PC-3 (cell line): ENCODE data around the gene MGAT4A. TPM values are rescaled to one million over a fixed set of nuclear protein-coding genes. Genes with fewer than 3 reads are reported as not detected.

Experiments used
- ATAC-seq: fragments of 200-7000 bp; cut with Tn5 transposase; 2 replicates; pipeline ENCODE4 v1.9.1; 2020; ENCODE audit warnings: mild to moderate bottlenecking, moderate library complexity
- BruUV-seq: library from RNA; stranded (reverse); fragments of 400-500 nt; replicated peaks from 2 replicates; lab custom pipeline; 2021; lab: Mats Ljungman, UMichigan
- CTCF ChIA-PET: fragments of 300-600 bp; sonication (Branson Sonifier 250); formaldehyde crosslinking; loops from one replicate; lab custom pipeline; 2022; ENCODE audit warnings: antibody characterized with exemption; lab: Charles Lee
- POLR2A ChIA-PET: fragments of 300-600 bp; sonication (Branson Sonifier 250); formaldehyde crosslinking; loops from one replicate; lab custom pipeline; 2022; ENCODE audit warnings: antibody characterized with exemption; ENCODE audit not compliant: unreplicated experiment; lab: Charles Lee
- DNase-seq: peaks from one replicate; pipeline ENCODE4 v3.0.0-alpha.2; 2015
- H2AFZ ChIP-seq: fragments of 300-600 bp; sonication (generic); 2 replicates; pipeline ENCODE4 v1.6.0; 2016; ENCODE audit warnings: antibody characterized with exemption, low read length
- H3F3A ChIP-seq: fragments of 300-600 bp; sonication (generic); one replicate; pipeline ENCODE4 v1.6.0; 2017; ENCODE audit warnings: antibody characterized with exemption, low read length, control low read depth, mild to moderate bottlenecking; ENCODE audit not compliant: unreplicated experiment
- H3K27ac ChIP-seq: fragments of 300-600 bp; sonication (generic); 2 replicates; pipeline ENCODE4 v1.5.1; 2016; ENCODE audit warnings: mild to moderate bottlenecking, low read length
- H3K27me3 ChIP-seq: fragments of 300-600 bp; sonication (generic); 2 replicates; pipeline ENCODE4 v1.6.1; 2016; ENCODE audit warnings: low read length, mixed read lengths
- H3K36me3 ChIP-seq: fragments of 300-600 bp; sonication (generic); 2 replicates; pipeline ENCODE4 v1.6.1; 2016; ENCODE audit warnings: low read depth, mixed run types, low read length, mixed read lengths
- H3K4me1 ChIP-seq: fragments of 300-600 bp; sonication (generic); 2 replicates; pipeline ENCODE4 v1.5.1; 2016; ENCODE audit warnings: low read length; ENCODE audit not compliant: insufficient read depth
- H3K4me2 ChIP-seq: fragments of 300-600 bp; sonication (generic); 2 replicates; pipeline ENCODE4 v1.6.0; 2016; ENCODE audit warnings: low read length
- H3K4me3 ChIP-seq: fragments of 300-600 bp; sonication (generic); 2 replicates; pipeline ENCODE4 v1.5.1; 2016; ENCODE audit warnings: mild to moderate bottlenecking, low read length, mixed read lengths
- H3K79me2 ChIP-seq: fragments of 300-600 bp; sonication (generic); 2 replicates; pipeline ENCODE4 v1.6.1; 2017; ENCODE audit warnings: low read length, mixed read lengths
- H3K9ac ChIP-seq: fragments of 300-600 bp; sonication (generic); 2 replicates; pipeline ENCODE4 v1.6.0; 2016; ENCODE audit warnings: mild to moderate bottlenecking, low read length
- H3K9me2 ChIP-seq: fragments of 300-600 bp; sonication (generic); replicated peaks from 2 replicates; pipeline ENCODE4 v1.6.1; 2016; ENCODE audit warnings: mixed run types, low read length, mixed read lengths
- H3K9me3 ChIP-seq: fragments of 300-600 bp; sonication (generic); 2 replicates; pipeline ENCODE4 v1.6.1; 2016; ENCODE audit warnings: low read length, mixed read lengths
- H4K20me1 ChIP-seq: fragments of 300-600 bp; sonication (generic); 2 replicates; pipeline ENCODE4 v1.6.1; 2016; ENCODE audit warnings: low read length, mixed read lengths
- CTCF ChIP-seq: fragments of 300-600 bp; sonication (generic); conservative IDR thresholded peaks from 2 replicates; pipeline ENCODE4 v1.5.1; 2017; ENCODE audit warnings: antibody characterized with exemption, low read depth, mild to moderate bottlenecking, low read length
- EZH2 ChIP-seq: fragments of 300-600 bp; sonication (generic); IDR thresholded peaks from one replicate; pipeline ENCODE4 v1.6.1; 2017; ENCODE audit warnings: antibody characterized with exemption, mild to moderate bottlenecking, low read length; ENCODE audit not compliant: unreplicated experiment
- EZH2phosphoT487 ChIP-seq: fragments of 300-600 bp; sonication (generic); IDR thresholded peaks from 2 replicates; pipeline ENCODE4 v1.6.1; 2018; ENCODE audit warnings: mild to moderate bottlenecking, antibody characterized with exemption, low read length, borderline replicate concordance
- intact Hi-C: fragments of 100-400 bp; cut with micrococcal nuclease; formaldehyde crosslinking; loops from 2 replicates; pipeline ENCODE4 v1.9.0; 2023
- total RNA-seq: library from RNA; depleted of rRNA; stranded (reverse); fragments of >200 nt; gene quantifications from 2 replicates; pipeline ENCODE4 v1.2.3, GENCODE V29; 2014

MGAT4A gene
- total RNA-seq, 1 experiment from 2014 or later: 6.1 TPM

- no peak for TF ChIP-seq EZH2
- no peak for TF ChIP-seq EZH2phosphoT487
- no peak for TF ChIP-seq CTCF
- Histone ChIP-seq H4K20me1 (no peaks in the 10 kb centered on the region), H3K27me3 (no peaks in the 10 kb centered on the region), H3K4me1 (peaks cover 3% of the 10 kb centered on the region; the same call in 1 of the 2 replicates), H3K4me3 (no peak overlapping the region), H3K36me3 (no peaks in the 10 kb centered on the region), H3K9ac (no peak overlapping the region), H3K9me2 (no peaks in the 10 kb centered on the region), H3K9me3 (no peaks in the 10 kb centered on the region), H3K27ac (no peak overlapping the region), H3K79me2 (no peaks in the 10 kb centered on the region), H3F3A (no peaks in the 10 kb centered on the region), H2AFZ (no peak overlapping the region), H3K4me2 (no peak overlapping the region)
- no peak for ATAC-seq
- intact Hi-C loops: no loop called here
- POLR2A ChIA-PET: no interaction called here
- DNase-seq: no peak
- CTCF ChIA-PET: no interaction called here
- no TSS peak for BruUV-seq
These were observed 47.2 kb upstream of the MGAT4A start for GRCh38 chr2:98778151-98778550.

GRCh38 chr2:98777710-98778109, 46.8 kb upstream of the MGAT4A start:
- TF ChIP-seq CTCF (no peak), EZH2phosphoT487 (no peak), EZH2 (no peak)
- no TSS peak for BruUV-seq
- ChIA-PET CTCF (no interaction called here), POLR2A (no interaction called here)
- Histone ChIP-seq H3F3A (no peaks in the 10 kb centered on the region), H3K9me3 (no peaks in the 10 kb centered on the region), H3K36me3 (no peaks in the 10 kb centered on the region), H3K4me1 (peaks cover 3% of the 10 kb centered on the region; the same call in 1 of the 2 replicates), H2AFZ (no peak overlapping the region), H3K9me2 (no peaks in the 10 kb centered on the region), H3K79me2 (no peaks in the 10 kb centered on the region), H3K9ac (no peak overlapping the region), H3K27me3 (no peaks in the 10 kb centered on the region), H4K20me1 (no peaks in the 10 kb centered on the region), H3K4me3 (no peak overlapping the region), H3K27ac (no peak overlapping the region), H3K4me2 (no peak overlapping the region)
- no peak for DNase-seq
- intact Hi-C loops: no loop called here
- no peak for ATAC-seq

- BruUV-seq: no TSS peak
- intact Hi-C loops: no loop called here
- Histone ChIP-seq H3K79me2 (no peaks in the 10 kb centered on the region), H3K36me3 (no peaks in the 10 kb centered on the region), H3K9ac (no peak overlapping the region), H3F3A (no peaks in the 10 kb centered on the region), H3K27ac (no peak overlapping the region), H3K4me3 (no peak overlapping the region), H3K4me2 (no peak overlapping the region), H3K27me3 (no peaks in the 10 kb centered on the region), H3K9me2 (no peaks in the 10 kb centered on the region), H3K9me3 (no peaks in the 10 kb centered on the region), H2AFZ (no peak overlapping the region), H4K20me1 (no peaks in the 10 kb centered on the region), H3K4me1 (peaks cover 3% of the 10 kb centered on the region; the same call in 1 of the 2 replicates)
- DNase-seq (no peak), ATAC-seq (no peak)
- ChIA-PET POLR2A (no interaction called here), CTCF (no interaction called here)
- TF ChIP-seq EZH2phosphoT487 (no peak), EZH2 (no peak)
These were observed 46.1 kb upstream of the MGAT4A start for GRCh38 chr2:98777076-98777475.
